Measurements from ENCODE around the gene MEX3A. TPM values are rescaled to one million over a fixed set of nuclear protein-coding genes. Genes with fewer than 3 reads are reported as not detected.

The MEX3A gene
- total RNA-seq, 2 experiments from 2014 or later = 0.65 to 0.67 TPM

- CTCF ChIA-PET = interaction anchor here (0.5 kb wide), 1 partner anchor 310 kb away, joined by 3 read pairs; no protein-coding TSS in a partner anchor
- POLR2A ChIA-PET = interaction anchor here (1.8 kb wide), 1 partner anchor 12 kb away, joined by 4 read pairs; no protein-coding TSS in a partner anchor
Observed at GRCh38 chr1:156108664-156109241, 26.5 kb upstream of the MEX3A start.

- POLR2A ChIA-PET = interaction anchor here (0.8 kb wide), 1 partner anchor 11 kb away, joined by 6 read pairs; no protein-coding TSS in a partner anchor
Observed at GRCh38 chr1:156108057-156108456, 25.8 kb upstream of the MEX3A start.

GRCh38 chr1:156106624-156107488 is 24.6 kb upstream of the MEX3A start:
- ChIA-PET POLR2A (interaction anchor here (0.7 to 3.4 kb wide), 7 partner anchors 8 to 173 kb away, joined by 3 to 32 read pairs (median 6); partner anchors contain the start of genes LMNA and SLC25A44), CTCF (interaction anchor here (0.7 to 4.7 kb wide), 8 partner anchors 8 to 226 kb away, joined by 3 to 43 read pairs (median 6); partner anchors contain the start of gene LMNA)

More at GRCh38 chr1:156108057-156108456, 25.8 kb upstream of the MEX3A start:
- CTCF ChIA-PET = interaction anchor here (0.7 to 4.7 kb wide), 4 partner anchors 12 to 117 kb away, joined by 3 to 43 read pairs (median 20); no protein-coding TSS in a partner anchor

- ChIA-PET POLR2A (interaction anchor here (1.0 to 3.4 kb wide), 5 partner anchors 8 to 108 kb away, joined by 3 to 32 read pairs (median 6); partner anchors contain the start of genes LMNA and PMF1), CTCF (interaction anchor here (0.6 to 4.7 kb wide), 7 partner anchors 9 to 25 kb away, joined by 3 to 43 read pairs (median 4); no protein-coding TSS in a partner anchor)
Observed at GRCh38 chr1:156104861-156105832, 22.9 kb upstream of the MEX3A start.

GRCh38 chr1:156104065-156104810 is 22.0 kb upstream of the MEX3A start:
- CTCF ChIA-PET = interaction anchor here (0.6 to 4.7 kb wide), 6 partner anchors 8 to 26 kb away, joined by 3 to 43 read pairs (median 4); no protein-coding TSS in a partner anchor
- POLR2A ChIA-PET = interaction anchor here (1.2 to 3.4 kb wide), 3 partner anchors 7 to 109 kb away, joined by 3 to 32 read pairs (median 3); partner anchors contain the start of genes LMNA and PMF1

GRCh38 chr1:156103521-156103947 is 21.3 kb upstream of the MEX3A start:
- CTCF ChIA-PET = interaction anchor here (1.6 to 4.7 kb wide), 2 partner anchors 23 to 27 kb away, joined by 4 to 33 read pairs; no protein-coding TSS in a partner anchor
- POLR2A ChIA-PET = interaction anchor here (1.5 kb wide), 2 partner anchors 11 to 110 kb away, joined by 3 read pairs; partner anchors contain the start of genes LMNA and PMF1

GRCh38 chr1:156102633-156103511 is 20.6 kb upstream of the MEX3A start:
- ChIA-PET POLR2A (interaction anchor here (0.8 to 1.5 kb wide), 2 partner anchors 11 to 12 kb away, joined by 3 read pairs; partner anchors contain the start of gene LMNA), CTCF (interaction anchor here (1.0 to 2.2 kb wide), 6 partner anchors 11 to 157 kb away, joined by 3 to 10 read pairs (median 4); no protein-coding TSS in a partner anchor)

- ChIA-PET POLR2A (interaction anchor here (1.5 kb wide), 1 partner anchor 12 kb away, joined by 3 read pairs; the partner anchor contains the start of gene LMNA), CTCF (interaction anchor here (1.0 to 2.2 kb wide), 6 partner anchors 12 to 30 kb away, joined by 3 to 10 read pairs (median 5); no protein-coding TSS in a partner anchor)
Observed at GRCh38 chr1:156101880-156102279, 19.6 kb upstream of the MEX3A start.

- POLR2A ChIA-PET = interaction anchor here (1.0 kb wide), 1 partner anchor 13 kb away, joined by 5 read pairs; no protein-coding TSS in a partner anchor
Observed at GRCh38 chr1:156100205-156100995, 18.1 kb upstream of the MEX3A start.

GRCh38 chr1:156099282-156099681 is 17.0 kb upstream of the MEX3A start:
- ChIA-PET POLR2A (interaction anchor here (1.0 kb wide), 2 partner anchors 15 to 114 kb away, joined by 3 to 5 read pairs; partner anchors contain the start of gene PMF1), CTCF (interaction anchor here (1.0 to 12.8 kb wide), 4 partner anchors 8 to 184 kb away, joined by 3 to 361 read pairs (median 5); partner anchors contain the start of genes LMNA and SMG5)

More at GRCh38 chr1:156100205-156100995, 18.1 kb upstream of the MEX3A start:
- CTCF ChIA-PET = interaction anchor here (1.1 to 12.8 kb wide), 4 partner anchors 9 to 31 kb away, joined by 4 to 361 read pairs (median 6); partner anchors contain the start of gene LMNA

- CTCF ChIA-PET = interaction anchor here (1.0 to 12.8 kb wide), 5 partner anchors 8 to 184 kb away, joined by 3 to 361 read pairs (median 7); partner anchors contain the start of genes LMNA and SMG5
- POLR2A ChIA-PET = interaction anchor here (1.0 to 2.8 kb wide), 2 partner anchors 7 to 114 kb away, joined by 3 to 32 read pairs; partner anchors contain the start of gene PMF1
Observed at GRCh38 chr1:156098784-156099183, 16.5 kb upstream of the MEX3A start.

- POLR2A ChIA-PET = interaction anchor here (0.7 to 2.8 kb wide), 10 partner anchors 8 to 129 kb away, joined by 3 to 41 read pairs (median 5); partner anchors contain the start of genes LMNA, MEX3A and PMF1
- CTCF ChIA-PET = interaction anchor here (0.9 to 12.8 kb wide), 9 partner anchors 8 to 131 kb away, joined by 3 to 361 read pairs (median 25); partner anchors contain the start of genes LMNA, PMF1 and SLC25A44
Observed at GRCh38 chr1:156097499-156098178, 15.4 kb upstream of the MEX3A start.

- ChIA-PET POLR2A (interaction anchor here (0.7 to 2.8 kb wide), 12 partner anchors 9 to 129 kb away, joined by 3 to 41 read pairs (median 5); partner anchors contain the start of genes LMNA, MEX3A and PMF1), CTCF (interaction anchor here (0.7 to 12.8 kb wide), 16 partner anchors 9 to 259 kb away, joined by 3 to 361 read pairs (median 6); partner anchors contain the start of genes LMNA, PMF1 and SLC25A44)
Observed at GRCh38 chr1:156096640-156097391, 14.6 kb upstream of the MEX3A start.
